ENCODE measurements around the gene UBE2QL1.

Gene UBE2QL1

DNA sequence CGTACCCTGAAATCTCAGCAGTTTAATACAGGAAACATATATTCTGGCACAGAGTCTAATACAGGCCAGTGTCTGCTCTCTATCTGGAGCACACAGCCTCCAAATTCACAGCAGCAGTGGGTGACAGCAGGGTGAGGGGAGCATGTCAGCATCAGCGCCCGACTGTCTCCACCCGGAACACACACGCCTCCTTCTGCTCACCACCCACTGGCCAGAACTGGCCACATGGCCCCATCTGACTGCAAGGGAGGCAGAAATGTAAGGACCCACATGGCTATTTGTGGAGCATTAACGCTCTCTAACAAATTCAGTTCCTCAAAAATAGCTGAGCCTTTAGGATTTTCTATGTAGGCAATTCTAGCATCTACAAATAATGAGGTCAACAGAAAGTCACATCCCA, 24.6 kb downstream of the UBE2QL1 start:
- in situ Hi-C loops (cut with HindIII; ENCODE audit: low sequenced_read_pairs), result no loop called here

- in situ Hi-C loops (cut with HindIII; ENCODE audit: low sequenced_read_pairs), result no loop called here
Observed at GRCh38 chr5:6475626-6476312, 27.1 kb downstream of the UBE2QL1 start.

- in situ Hi-C loops (cut with HindIII; ENCODE audit: low sequenced_read_pairs), result no loop called here
Observed at GRCh38 chr5:6476313-6476661, 27.6 kb downstream of the UBE2QL1 start.

DNA sequence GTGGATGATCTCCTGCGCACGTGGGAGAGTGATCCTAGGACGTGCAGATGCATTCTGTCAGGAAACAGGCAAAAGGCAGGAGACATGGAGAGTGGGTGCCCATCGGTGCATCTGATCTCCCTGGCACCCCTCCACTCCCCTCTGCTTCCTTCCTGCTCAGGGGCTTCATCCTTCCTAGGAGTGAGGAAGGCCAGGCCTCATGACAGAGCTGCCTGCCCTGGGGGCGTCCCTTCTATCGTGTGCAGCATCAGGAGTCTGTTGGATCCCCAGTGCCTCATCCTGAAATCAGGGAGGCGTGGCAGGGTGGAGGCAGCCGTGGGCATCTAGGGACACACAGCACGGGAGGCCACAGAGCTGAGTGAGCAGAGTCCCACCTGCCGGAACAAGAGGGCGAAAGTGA, 30.1 kb downstream of the UBE2QL1 start:
- in situ Hi-C loops (cut with HindIII; ENCODE audit: low sequenced_read_pairs), result no loop called here

DNA sequence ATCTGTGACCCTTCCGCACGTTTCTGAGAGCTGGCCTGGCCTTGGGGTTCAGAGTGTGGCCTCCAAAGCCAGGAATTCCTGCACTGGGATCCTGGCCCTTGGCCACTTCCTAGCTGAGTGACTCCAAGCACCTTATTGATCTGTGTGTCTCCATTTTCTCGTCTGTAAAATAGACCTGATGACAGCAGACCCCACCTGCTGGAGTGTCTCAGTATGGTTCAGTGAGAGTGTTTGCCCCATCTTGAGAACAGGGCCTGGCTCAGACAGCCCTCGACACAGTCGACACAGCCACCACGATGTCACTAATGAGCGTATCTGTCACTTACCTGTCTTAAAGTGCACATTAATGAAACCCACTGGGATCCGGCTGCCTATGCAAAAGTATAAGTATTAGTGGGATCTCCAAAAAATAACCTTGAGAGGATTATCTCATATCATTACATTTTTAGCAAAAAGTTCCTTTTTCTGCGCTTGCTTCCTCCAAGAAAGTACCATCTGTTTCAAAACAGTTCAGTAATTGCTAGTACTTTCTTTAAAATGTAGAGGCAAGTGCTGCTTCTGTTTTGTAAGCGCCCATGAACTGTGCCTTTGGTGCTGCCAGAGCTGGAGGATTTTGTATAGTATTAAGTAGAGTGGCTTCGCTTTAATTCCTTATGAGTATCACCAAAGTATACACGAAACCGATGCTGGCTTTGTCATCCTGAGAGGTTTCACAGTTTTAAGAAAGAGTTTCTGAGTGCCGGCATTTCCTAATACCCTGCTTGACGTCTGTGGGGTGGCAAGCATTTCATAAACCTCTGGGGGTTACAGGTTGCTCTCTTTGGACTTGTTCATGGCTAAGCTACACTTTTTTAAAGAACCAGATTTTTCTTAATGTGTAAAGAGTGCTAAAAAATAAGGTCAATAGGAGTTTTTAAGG, 31.7 kb downstream of the UBE2QL1 start:
- in situ Hi-C loops (cut with HindIII; ENCODE audit: low sequenced_read_pairs), result no loop called here

DNA sequence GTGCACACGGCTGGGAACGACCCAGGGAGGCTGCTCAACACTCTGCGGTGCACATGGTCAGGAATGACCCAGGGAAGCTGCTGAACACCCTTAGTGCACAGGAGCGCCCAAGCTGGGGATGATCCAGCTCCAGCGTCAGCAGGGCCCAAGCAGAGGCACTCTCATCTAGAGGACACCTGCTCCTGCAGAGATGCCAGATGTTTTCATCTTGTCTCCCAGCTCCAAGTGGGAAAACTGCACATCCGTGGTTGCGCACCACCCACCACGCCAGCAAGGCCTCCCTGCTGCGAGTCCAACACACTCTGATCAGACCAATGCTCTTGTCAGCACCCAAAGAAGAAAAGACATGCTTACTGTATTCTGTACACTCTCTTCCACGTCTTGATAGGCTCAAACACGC, 34.1 kb downstream of the UBE2QL1 start:
- in situ Hi-C loops (cut with HindIII; ENCODE audit: low sequenced_read_pairs), result no loop called here

GRCh38 chr5:6483880-6484382, 35.3 kb downstream of the UBE2QL1 start:
- in situ Hi-C loops (cut with HindIII; ENCODE audit: low sequenced_read_pairs), result no loop called here

- in situ Hi-C loops (cut with HindIII; ENCODE audit: low sequenced_read_pairs), result no loop called here
Observed at GRCh38 chr5:6484446-6484845, 35.8 kb downstream of the UBE2QL1 start.

- in situ Hi-C loops (cut with HindIII; ENCODE audit: low sequenced_read_pairs), result no loop called here
Observed at GRCh38 chr5:6484899-6485298, 36.2 kb downstream of the UBE2QL1 start.

- in situ Hi-C loops (cut with HindIII; ENCODE audit: low sequenced_read_pairs), result no loop called here
Observed at GRCh38 chr5:6485441-6485840, 36.8 kb downstream of the UBE2QL1 start.

DNA sequence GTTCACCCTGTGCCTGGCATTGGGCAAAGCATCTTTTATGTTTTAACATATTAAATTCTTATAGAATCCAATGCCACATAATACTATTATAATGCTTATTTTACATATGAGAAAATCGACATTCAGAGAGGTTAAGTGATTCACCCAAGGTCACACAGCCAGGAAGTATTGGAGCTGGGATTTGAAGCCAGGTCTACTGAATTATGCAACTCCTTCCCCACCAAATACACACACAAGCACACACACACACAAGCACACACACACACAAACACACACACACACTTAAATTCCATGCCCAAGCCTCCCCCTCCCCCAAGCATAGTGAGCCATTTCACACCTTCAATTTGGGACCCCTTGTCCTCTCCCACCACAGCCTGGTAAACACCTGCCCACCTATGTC, 37.4 kb downstream of the UBE2QL1 start:
- in situ Hi-C loops (cut with HindIII; ENCODE audit: low sequenced_read_pairs), result no loop called here

- in situ Hi-C loops (cut with HindIII; ENCODE audit: low sequenced_read_pairs), result no loop called here
Observed at GRCh38 chr5:6487081-6487480, 38.4 kb downstream of the UBE2QL1 start.

- in situ Hi-C loops (cut with HindIII; ENCODE audit: low sequenced_read_pairs), result no loop called here
Observed at GRCh38 chr5:6488021-6488420, 39.4 kb downstream of the UBE2QL1 start.

DNA sequence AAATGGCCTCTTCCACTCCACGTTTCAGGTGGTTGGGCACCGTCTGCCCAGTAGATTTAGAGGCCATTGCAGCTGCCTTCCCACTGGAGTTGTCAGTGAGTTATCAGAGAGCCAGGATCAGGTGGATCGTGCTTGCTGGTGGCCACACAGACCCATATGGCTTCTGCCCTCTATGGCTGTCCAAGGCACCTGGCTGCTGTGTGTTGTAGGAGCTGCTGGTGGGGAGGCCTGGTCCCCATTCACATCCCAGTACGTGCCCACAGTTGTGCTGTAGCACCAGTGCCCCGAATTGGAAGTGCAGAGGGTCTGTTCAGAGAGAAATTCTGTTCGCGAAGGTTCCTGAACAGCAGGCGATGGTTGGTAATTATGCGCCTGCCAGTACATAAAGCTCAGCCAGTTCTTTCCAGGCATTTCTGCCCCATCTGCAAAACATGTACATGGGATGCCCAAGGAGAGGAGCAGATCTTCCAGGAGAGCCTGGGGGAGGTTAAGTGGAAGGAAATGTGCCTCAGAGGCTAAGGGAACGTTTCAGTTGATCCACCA, 41.1 kb downstream of the UBE2QL1 start:
- in situ Hi-C loops (cut with HindIII; ENCODE audit: low sequenced_read_pairs), result no loop called here

- in situ Hi-C loops (cut with HindIII; ENCODE audit: low sequenced_read_pairs), result no loop called here
Observed at GRCh38 chr5:6490246-6490645, 41.6 kb downstream of the UBE2QL1 start.

DNA sequence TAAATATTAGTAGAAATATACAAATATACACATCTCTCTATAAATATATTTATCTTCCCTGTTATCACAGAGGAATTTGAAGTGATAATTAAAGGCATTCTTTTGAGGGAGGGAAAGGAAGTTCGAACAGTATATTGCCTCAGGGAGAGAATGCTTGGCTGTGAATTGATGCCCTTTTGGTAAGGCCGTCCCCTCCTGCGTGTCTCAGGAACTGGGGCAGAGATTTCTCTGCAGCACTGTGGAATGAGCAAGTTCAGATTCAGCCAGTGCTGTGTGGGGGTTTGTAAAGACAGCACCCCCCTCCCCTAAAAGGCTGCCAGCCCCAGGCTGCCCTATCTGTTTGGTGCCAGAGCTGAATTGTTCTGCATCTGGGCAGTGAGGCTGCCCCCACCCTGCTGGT, 42.0 kb downstream of the UBE2QL1 start:
- in situ Hi-C loops (cut with HindIII; ENCODE audit: low sequenced_read_pairs), result no loop called here

DNA sequence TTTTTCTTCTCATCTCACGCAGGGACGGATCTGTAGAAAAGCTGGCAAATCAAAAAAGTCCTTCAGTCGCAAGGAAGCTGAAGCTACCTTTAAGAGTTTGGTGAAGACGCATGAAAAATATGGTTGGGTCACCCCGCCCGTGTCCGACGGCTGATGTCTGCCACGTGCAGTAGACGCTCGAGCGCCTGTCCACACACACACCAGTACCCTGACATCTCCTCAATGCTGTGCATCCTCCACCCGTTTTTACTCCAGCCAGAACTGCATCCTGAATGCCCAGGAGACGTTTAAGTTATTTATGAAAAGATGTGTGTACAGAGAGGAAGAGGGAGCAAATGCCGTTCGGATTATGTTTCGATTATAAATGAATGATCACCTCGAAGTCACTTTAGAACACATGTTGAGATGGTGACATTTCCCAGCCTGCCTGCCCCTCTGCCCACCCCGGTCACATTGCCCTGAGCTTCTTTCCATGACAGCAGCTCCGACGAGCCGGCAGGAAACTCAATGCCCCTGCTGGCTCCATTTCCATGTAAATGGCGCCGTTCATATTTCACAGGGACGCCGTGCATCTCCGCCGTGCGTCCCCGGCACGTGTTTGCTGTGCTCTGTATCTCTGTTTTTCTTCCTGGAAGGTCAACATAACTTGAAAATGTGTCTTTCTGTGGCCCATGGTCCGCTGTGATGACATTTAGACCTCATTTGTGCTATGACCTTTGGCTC, 42.7 kb downstream of the UBE2QL1 start:
- in situ Hi-C loops (cut with HindIII; ENCODE audit: low sequenced_read_pairs), result no loop called here

DNA sequence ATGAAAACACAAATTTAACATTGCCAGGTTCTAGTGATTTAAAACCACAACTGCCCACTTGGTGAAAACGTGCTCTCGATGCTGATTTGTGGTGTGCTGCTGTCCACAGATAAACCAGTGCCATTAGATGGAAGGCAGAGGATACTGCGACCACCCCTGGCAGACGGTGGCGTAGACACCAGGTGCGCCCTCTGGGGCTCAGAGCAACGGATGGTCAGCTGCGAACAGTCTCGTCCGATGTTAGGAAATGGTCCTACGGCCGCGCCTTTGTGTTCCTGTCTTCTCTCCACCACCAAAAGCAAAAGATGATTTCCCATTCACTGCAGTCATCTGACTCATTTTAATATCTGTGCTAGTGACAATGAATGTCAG, 43.2 kb downstream of the UBE2QL1 start:
- in situ Hi-C loops (cut with HindIII; ENCODE audit: low sequenced_read_pairs), result no loop called here

DNA sequence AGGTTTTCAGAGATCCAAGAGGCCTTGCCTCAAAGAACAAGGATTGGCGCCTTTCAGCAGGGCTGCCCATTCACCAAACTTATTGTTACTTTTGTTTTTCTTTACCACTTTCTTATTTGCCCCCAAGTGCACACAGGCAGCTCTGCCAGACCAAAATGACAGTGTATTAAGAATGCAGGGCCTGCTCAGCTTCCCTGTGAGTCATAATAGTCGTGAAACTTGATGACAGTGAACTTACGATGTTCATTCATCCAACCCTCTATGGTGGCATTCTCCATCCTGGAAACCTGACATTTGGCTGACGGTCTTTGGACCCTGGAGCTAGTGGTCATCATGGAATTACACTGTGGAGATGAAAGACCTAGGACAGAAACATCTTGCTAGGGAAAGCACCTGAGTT, 44.3 kb downstream of the UBE2QL1 start:
- in situ Hi-C loops (cut with HindIII; ENCODE audit: low sequenced_read_pairs), result no loop called here

DNA sequence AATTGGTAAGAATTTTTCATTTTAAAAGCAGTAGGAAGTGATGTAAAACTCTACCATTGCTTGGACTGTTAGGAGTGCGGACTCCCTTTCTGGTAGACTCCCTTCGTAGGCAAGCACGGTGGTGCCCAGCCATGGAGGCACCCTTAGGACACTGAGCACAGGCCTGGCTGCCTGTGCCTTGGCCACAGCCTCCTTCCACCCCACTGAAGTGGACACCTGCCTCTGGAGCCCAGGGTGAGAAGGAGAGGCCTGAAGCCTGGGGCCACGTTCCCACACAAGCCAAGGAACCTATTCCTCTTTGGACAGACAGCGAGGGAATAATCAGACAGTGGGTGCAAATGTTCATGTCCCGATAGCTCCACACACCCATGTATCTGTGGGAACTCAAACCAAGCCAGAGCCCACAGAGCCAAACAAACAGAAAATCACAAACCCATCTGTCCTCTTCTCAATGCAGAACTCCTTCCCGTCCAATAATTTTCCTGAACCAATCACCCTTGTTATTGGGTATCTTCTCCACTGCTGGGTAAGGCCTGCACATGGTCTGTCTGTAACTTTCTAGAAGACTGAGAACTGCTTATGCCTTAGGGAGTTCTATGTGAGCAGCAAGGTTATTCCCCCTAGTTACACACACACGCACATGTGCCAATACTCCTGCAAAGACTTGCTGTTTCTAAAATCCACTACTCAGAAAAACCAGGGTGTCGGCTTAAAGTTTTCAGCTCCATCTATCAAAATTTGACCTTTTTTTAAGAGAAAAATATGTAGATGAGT, 45.2 kb downstream of the UBE2QL1 start:
- in situ Hi-C loops (cut with HindIII; ENCODE audit: low sequenced_read_pairs), result no loop called here

GRCh38 chr5:6494939-6495338, 46.3 kb downstream of the UBE2QL1 start:
- in situ Hi-C loops (cut with HindIII; ENCODE audit: low sequenced_read_pairs), result no loop called here
